Bronchial epithelial cell (primary cell): ENCODE data around the gene TSGA10. TPM values are rescaled to one million over a fixed set of nuclear protein-coding genes. Genes with fewer than 3 reads are reported as not detected.

Experiments
- DNase-seq: peaks from one replicate; pipeline ENCODE4 v3.0.0-alpha.2; 2010; ENCODE audit warnings: low read depth
- FAIRE-seq: peaks from 2 replicates; lab custom pipeline; 2011; peaks lifted over from hg19 to GRCh38; lab: Jason Lieb, UNC
- H3K27me3 ChIP-seq: 2 replicates; pipeline ENCODE4 v1.5.1; 2011; ENCODE audit warnings: low read length; ENCODE audit not compliant: control insufficient read depth, insufficient read depth
- H3K36me3 ChIP-seq: 2 replicates; pipeline ENCODE4 v1.5.1; 2011; ENCODE audit warnings: low read length; ENCODE audit not compliant: control insufficient read depth, insufficient read depth
- H3K4me3 ChIP-seq: 2 replicates; pipeline ENCODE4 v1.5.1; 2011; ENCODE audit warnings: mild to moderate bottlenecking, low read depth, low read length, control low read depth
- total RNA-seq: library from RNA; depleted of rRNA; stranded (reverse); fragments of >200 nt; gene quantifications from 2 replicates; pipeline ENCODE4 v1.2.1, GENCODE V29; 2014
- TF ChIP-seq, protein P1 (sequence below): IDR thresholded peaks from 2 replicates; pipeline ENCODE4 v1.5.1; 2011; ENCODE audit warnings: mild to moderate bottlenecking, moderate library complexity, low read length, control low read depth, inconsistent platforms; ENCODE audit not compliant: insufficient read depth, severe bottlenecking

Gene TSGA10
- total RNA-seq, 1 donor from 2014 or later = 3.4 TPM

- FAIRE-seq (no peak), DNase-seq (no peak)
- Histone ChIP-seq H3K4me3 (no peak overlapping the region), H3K27me3 (no peaks in the 10 kb centered on the region), H3K36me3 (no peaks in the 10 kb centered on the region)
- TF ChIP-seq, protein P1, sequence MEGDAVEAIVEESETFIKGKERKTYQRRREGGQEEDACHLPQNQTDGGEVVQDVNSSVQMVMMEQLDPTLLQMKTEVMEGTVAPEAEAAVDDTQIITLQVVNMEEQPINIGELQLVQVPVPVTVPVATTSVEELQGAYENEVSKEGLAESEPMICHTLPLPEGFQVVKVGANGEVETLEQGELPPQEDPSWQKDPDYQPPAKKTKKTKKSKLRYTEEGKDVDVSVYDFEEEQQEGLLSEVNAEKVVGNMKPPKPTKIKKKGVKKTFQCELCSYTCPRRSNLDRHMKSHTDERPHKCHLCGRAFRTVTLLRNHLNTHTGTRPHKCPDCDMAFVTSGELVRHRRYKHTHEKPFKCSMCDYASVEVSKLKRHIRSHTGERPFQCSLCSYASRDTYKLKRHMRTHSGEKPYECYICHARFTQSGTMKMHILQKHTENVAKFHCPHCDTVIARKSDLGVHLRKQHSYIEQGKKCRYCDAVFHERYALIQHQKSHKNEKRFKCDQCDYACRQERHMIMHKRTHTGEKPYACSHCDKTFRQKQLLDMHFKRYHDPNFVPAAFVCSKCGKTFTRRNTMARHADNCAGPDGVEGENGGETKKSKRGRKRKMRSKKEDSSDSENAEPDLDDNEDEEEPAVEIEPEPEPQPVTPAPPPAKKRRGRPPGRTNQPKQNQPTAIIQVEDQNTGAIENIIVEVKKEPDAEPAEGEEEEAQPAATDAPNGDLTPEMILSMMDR = no peak
Observed at GRCh38 chr2:99096728-99097127, 58.0 kb downstream of the TSGA10 start.

DNA sequence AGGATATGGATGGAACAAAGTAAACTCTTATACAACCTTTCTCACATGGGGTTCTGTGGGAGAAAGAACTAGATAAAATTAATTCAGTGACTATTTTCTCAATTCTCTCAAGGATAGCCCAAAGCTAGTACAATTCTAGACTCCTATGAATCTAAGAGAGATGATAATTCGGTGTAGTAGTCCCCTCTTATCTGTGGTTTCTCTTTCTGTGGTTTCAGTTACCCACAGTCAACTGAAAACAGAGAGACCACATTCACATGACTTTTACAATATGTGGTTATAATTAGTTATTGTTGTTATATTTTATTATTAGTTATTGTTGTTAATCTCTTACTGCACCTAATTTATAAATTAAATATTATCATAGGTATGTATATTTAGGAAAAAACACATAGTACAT is 66.7 kb downstream of the TSGA10 start:
- TF ChIP-seq, protein P1 = no peak
- Histone ChIP-seq H3K27me3 (no peaks in the 10 kb centered on the region), H3K4me3 (no peak overlapping the region), H3K36me3 (no peaks in the 10 kb centered on the region)
- FAIRE-seq (no peak), DNase-seq (no peak)

- no peaks in the 10 kb centered on the region for H3K27me3 ChIP-seq
- FAIRE-seq = no peak
- no peaks in the 10 kb centered on the region for H3K36me3 ChIP-seq
- TF ChIP-seq, protein P1 = no peak
- H3K4me3 ChIP-seq = no peak overlapping the region
- no peak for DNase-seq
Observed at GRCh38 chr2:99086385-99086784, 68.4 kb downstream of the TSGA10 start.

DNA sequence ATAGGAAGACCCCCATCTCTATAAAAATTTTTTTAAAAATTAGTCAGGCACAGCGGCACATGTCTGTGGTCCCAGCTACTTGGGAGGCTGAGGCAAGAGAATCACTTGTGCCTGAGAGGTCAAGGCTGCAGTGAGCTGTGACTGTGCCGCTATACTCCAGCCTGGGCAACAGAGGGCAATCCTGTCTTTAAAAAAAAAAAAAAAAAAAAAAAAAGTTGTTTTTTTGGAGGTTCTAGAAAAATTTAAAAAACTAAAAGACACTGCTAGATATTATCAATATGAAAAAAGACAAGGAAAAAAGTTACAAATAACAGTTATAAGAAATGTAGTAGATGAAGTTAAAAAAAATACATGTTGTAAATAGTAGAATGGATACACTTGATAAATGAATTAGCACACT is 69.3 kb downstream of the TSGA10 start:
- TF ChIP-seq, protein P1 = peak; percentile 21
- Histone ChIP-seq H3K36me3 (no peaks in the 10 kb centered on the region), H3K4me3 (no peak overlapping the region), H3K27me3 (no peaks in the 10 kb centered on the region)
- FAIRE-seq (no peak), DNase-seq (no peak)

DNA sequence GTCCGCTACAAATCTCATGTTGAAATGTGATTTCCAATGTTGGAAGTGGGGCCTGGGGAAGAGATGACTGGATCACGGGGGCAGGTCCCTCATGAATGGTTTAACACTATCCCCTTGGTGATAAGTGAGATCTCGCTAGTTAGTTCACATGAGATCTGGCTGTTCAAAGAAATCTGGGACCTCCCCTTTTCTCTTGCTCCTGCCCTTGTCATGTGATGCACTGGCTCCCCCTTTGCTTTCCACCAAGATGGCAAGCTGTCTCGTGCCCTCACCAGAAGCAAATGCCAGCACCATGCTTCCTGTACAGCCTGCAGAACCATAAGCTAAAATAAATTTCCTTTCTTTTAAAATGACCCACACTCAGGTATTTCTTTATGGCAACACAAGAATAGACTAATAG is 70.5 kb downstream of the TSGA10 start:
- no peak for FAIRE-seq
- Histone ChIP-seq H3K36me3 (no peaks in the 10 kb centered on the region), H3K4me3 (no peak overlapping the region), H3K27me3 (no peaks in the 10 kb centered on the region)
- no peak for DNase-seq
- TF ChIP-seq, protein P1 = no peak

GRCh38 chr2:99081891-99082290 is 72.9 kb downstream of the TSGA10 start:
- Histone ChIP-seq H3K4me3 (no peak overlapping the region), H3K27me3 (no peaks in the 10 kb centered on the region), H3K36me3 (no peaks in the 10 kb centered on the region)
- no peak for DNase-seq
- TF ChIP-seq, protein P1 = no peak
- no peak for FAIRE-seq
